ENCODE measurements around the gene SORCS2. TPM values are rescaled to one million over a fixed set of nuclear protein-coding genes. Genes with fewer than 3 reads are reported as not detected.

The SORCS2 gene
- total RNA-seq, 2 donors from 2014 or later: 0.25 TPM; not detected in 1

- Mint-ChIP-seq H3K36me3 (no peaks in the 10 kb centered on the region), H3K27ac (peak overlapping the region in 1 of 2 donors; percentile 73), H3K9me3 (no peaks in the 10 kb centered on the region)
- ATAC-seq (peak in 1 of 2 donors; percentile 68), DNase-seq (ENCODE audit: low spot score in 2 of 2) (no peak)
These were observed 509.7 kb downstream of the SORCS2 start for GRCh38 chr4:7701866-7702649.

GRCh38 chr4:7703688-7704087, 511.4 kb downstream of the SORCS2 start:
- DNase-seq (ENCODE audit: low spot score in 2 of 2) (no peak), ATAC-seq (no peak)
- Mint-ChIP-seq H3K9me3 (no peaks in the 10 kb centered on the region), H3K36me3 (no peaks in the 10 kb centered on the region), H3K27ac (peak overlapping the region in 1 of 2 donors; percentile 73)

GRCh38 chr4:7704091-7704490, 511.8 kb downstream of the SORCS2 start:
- H3K36me3 Mint-ChIP-seq: no peaks in the 10 kb centered on the region
- ATAC-seq (no peak), DNase-seq (ENCODE audit: low spot score in 2 of 2) (no peak)
- peak overlapping the region in 1 of 2 donors; percentile 73 for H3K27ac Mint-ChIP-seq
- H3K9me3 Mint-ChIP-seq: no peaks in the 10 kb centered on the region

- H3K9me3 Mint-ChIP-seq: no peaks in the 10 kb centered on the region
- no peak for ATAC-seq
- DNase-seq (ENCODE audit: low spot score in 2 of 2): no peak
- H3K27ac Mint-ChIP-seq: peak overlapping the region in 1 of 2 donors; percentile 73
- H3K36me3 Mint-ChIP-seq: no peaks in the 10 kb centered on the region
These were observed 512.3 kb downstream of the SORCS2 start for GRCh38 chr4:7704625-7705024.

GRCh38 chr4:7705062-7705461, 512.7 kb downstream of the SORCS2 start:
- Mint-ChIP-seq H3K9me3 (no peaks in the 10 kb centered on the region), H3K27ac (peak overlapping the region in 1 of 2 donors; percentile 73)
- no peak for DNase-seq (ENCODE audit: low spot score in 2 of 2)

GRCh38 chr4:7705593-7705992, 513.3 kb downstream of the SORCS2 start:
- Mint-ChIP-seq H3K36me3 (no peaks in the 10 kb centered on the region), H3K9me3 (no peaks in the 10 kb centered on the region), H3K27ac (peak overlapping the region in 1 of 2 donors; percentile 73)
- DNase-seq (ENCODE audit: low spot score in 2 of 2) (no peak), ATAC-seq (no peak)

More at GRCh38 chr4:7705062-7705461, 512.7 kb downstream of the SORCS2 start:
- no peak for ATAC-seq
- no peaks in the 10 kb centered on the region for H3K36me3 Mint-ChIP-seq

- no peak for ATAC-seq
- no peak overlapping the region for H3K27ac Mint-ChIP-seq
- no peaks in the 10 kb centered on the region for H3K9me3 Mint-ChIP-seq
- H3K36me3 Mint-ChIP-seq: no peaks in the 10 kb centered on the region
- DNase-seq (ENCODE audit: low spot score in 2 of 2): no peak
These were observed 515.9 kb downstream of the SORCS2 start for GRCh38 chr4:7708238-7708637.

GRCh38 chr4:7708981-7709380, 516.6 kb downstream of the SORCS2 start:
- ATAC-seq: no peak
- no peaks in the 10 kb centered on the region for H3K36me3 Mint-ChIP-seq
- H3K27ac Mint-ChIP-seq: no peak overlapping the region
- no peaks in the 10 kb centered on the region for H3K9me3 Mint-ChIP-seq
- no peak for DNase-seq (ENCODE audit: low spot score in 2 of 2)

- Mint-ChIP-seq H3K9me3 (no peaks in the 10 kb centered on the region), H3K27ac (no peak overlapping the region), H3K36me3 (no peaks in the 10 kb centered on the region)
- ATAC-seq (no peak), DNase-seq (ENCODE audit: low spot score in 2 of 2) (no peak)
These were observed 517.1 kb downstream of the SORCS2 start for GRCh38 chr4:7709431-7709830.

GRCh38 chr4:7710126-7710525, 517.8 kb downstream of the SORCS2 start:
- DNase-seq (ENCODE audit: low spot score in 2 of 2): no peak
- Mint-ChIP-seq H3K9me3 (no peaks in the 10 kb centered on the region), H3K36me3 (no peaks in the 10 kb centered on the region), H3K27ac (no peak overlapping the region)
- ATAC-seq: no peak

- DNase-seq (ENCODE audit: low spot score in 2 of 2) (no peak), ATAC-seq (no peak)
- Mint-ChIP-seq H3K27ac (no peak overlapping the region), H3K36me3 (no peaks in the 10 kb centered on the region), H3K9me3 (no peaks in the 10 kb centered on the region)
These were observed 518.4 kb downstream of the SORCS2 start for GRCh38 chr4:7710576-7711306.

- Mint-ChIP-seq H3K27ac (peak overlapping the region in 1 of 2 donors; percentile 33), H3K36me3 (no peaks in the 10 kb centered on the region), H3K9me3 (no peaks in the 10 kb centered on the region)
- ATAC-seq (no peak), DNase-seq (ENCODE audit: low spot score in 2 of 2) (no peak)
These were observed 519.1 kb downstream of the SORCS2 start for GRCh38 chr4:7711307-7711963.

- ATAC-seq (no peak), DNase-seq (ENCODE audit: low spot score in 2 of 2) (no peak)
- Mint-ChIP-seq H3K36me3 (no peaks in the 10 kb centered on the region), H3K27ac (peak overlapping the region in 1 of 2 donors; percentile 73), H3K9me3 (no peaks in the 10 kb centered on the region)
These were observed 519.8 kb downstream of the SORCS2 start for GRCh38 chr4:7712021-7712671.

GRCh38 chr4:7713757-7714156, 521.4 kb downstream of the SORCS2 start:
- Mint-ChIP-seq H3K27ac (no peak overlapping the region), H3K36me3 (no peaks in the 10 kb centered on the region)
- no peak for ATAC-seq

GRCh38 chr4:7714176-7714575, 521.8 kb downstream of the SORCS2 start:
- DNase-seq (ENCODE audit: low spot score in 2 of 2) (no peak), ATAC-seq (no peak)
- Mint-ChIP-seq H3K9me3 (no peaks in the 10 kb centered on the region), H3K27ac (no peak overlapping the region), H3K36me3 (no peaks in the 10 kb centered on the region)

More at GRCh38 chr4:7713757-7714156, 521.4 kb downstream of the SORCS2 start:
- DNase-seq (ENCODE audit: low spot score in 2 of 2): no peak
- H3K9me3 Mint-ChIP-seq: no peaks in the 10 kb centered on the region

- H3K36me3 Mint-ChIP-seq: no peaks in the 10 kb centered on the region
- H3K27ac Mint-ChIP-seq: no peak overlapping the region
- ATAC-seq (no peak), DNase-seq (ENCODE audit: low spot score in 2 of 2) (no peak)
- no peaks in the 10 kb centered on the region for H3K9me3 Mint-ChIP-seq
These were observed 522.4 kb downstream of the SORCS2 start for GRCh38 chr4:7714738-7715137.

Data from activated naive CD4-positive, alpha-beta T cell treated with anti-CD3 and anti-CD28 coated beads, Interleukin-2, amount 50 U/mL, for 72 hours (primary cell).